ENCODE data around the gene STXBP5.

GRCh38 chr6:147378819-147379218, 174.6 kb downstream of the STXBP5 start:
- TF ChIP-seq POLR2A (IDR thresholded peaks at IDR 0.05) (no peak), CTCF (IDR thresholded peaks at IDR 0.05) (no peak), EP300 (IDR thresholded peaks at IDR 0.05) (no peak), POLR2AphosphoS5 (IDR thresholded peaks at IDR 0.05) (no peak)
